Activated naive CD8-positive, alpha-beta T cell (primary cell): ENCODE data around the gene PPFIBP2.

Experiments used
- H3K27ac Mint-ChIP-seq: one replicate; pipeline ENCODE4 v1.8.0; 2021; ENCODE audit warnings: mixed read lengths
- H3K27me3 Mint-ChIP-seq: one replicate; pipeline ENCODE4 v1.8.0; 2021; ENCODE audit warnings: mixed read lengths
- H3K36me3 Mint-ChIP-seq: one replicate; pipeline ENCODE4 v1.8.0; 2021; ENCODE audit warnings: mixed read lengths
- H3K4me1 Mint-ChIP-seq: one replicate; pipeline ENCODE4 v1.8.0; 2021; ENCODE audit warnings: low read depth, mixed read lengths
- H3K4me3 Mint-ChIP-seq: one replicate; pipeline ENCODE4 v1.8.0; 2021; ENCODE audit warnings: mild to moderate bottlenecking, mixed read lengths
- H3K9me3 Mint-ChIP-seq: one replicate; pipeline ENCODE4 v1.8.0; 2021; ENCODE audit warnings: low read depth, mixed read lengths

Gene PPFIBP2

DNA sequence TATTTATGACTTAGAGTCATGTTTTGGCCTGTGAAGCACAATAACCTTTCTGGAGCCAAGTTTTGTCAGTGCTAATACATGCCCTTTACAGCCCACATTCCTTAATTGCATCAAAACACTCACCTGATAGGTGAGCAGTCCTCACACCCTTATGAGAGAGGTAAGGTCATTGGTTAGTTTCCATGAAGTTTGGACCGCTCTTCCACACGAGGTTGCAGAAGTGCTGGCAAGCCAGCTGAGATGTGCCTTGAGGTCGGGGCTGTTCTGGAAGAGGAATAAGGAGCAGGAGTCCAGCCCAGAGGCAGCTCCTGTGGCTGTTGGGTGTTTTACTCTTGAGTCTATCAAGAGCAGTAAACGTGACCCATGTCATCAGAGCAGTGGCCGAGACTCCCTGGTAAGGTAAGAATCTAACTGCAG lies 83.2 kb downstream of the PPFIBP2 start:
- Mint-ChIP-seq H3K27me3 (no peaks in the 10 kb centered on the region), H3K4me3 (no peak overlapping the region), H3K4me1 (peaks cover 12% of the 10 kb centered on the region), H3K27ac (no peak overlapping the region), H3K36me3 (peaks cover 10% of the 10 kb centered on the region), H3K9me3 (no peaks in the 10 kb centered on the region)

DNA sequence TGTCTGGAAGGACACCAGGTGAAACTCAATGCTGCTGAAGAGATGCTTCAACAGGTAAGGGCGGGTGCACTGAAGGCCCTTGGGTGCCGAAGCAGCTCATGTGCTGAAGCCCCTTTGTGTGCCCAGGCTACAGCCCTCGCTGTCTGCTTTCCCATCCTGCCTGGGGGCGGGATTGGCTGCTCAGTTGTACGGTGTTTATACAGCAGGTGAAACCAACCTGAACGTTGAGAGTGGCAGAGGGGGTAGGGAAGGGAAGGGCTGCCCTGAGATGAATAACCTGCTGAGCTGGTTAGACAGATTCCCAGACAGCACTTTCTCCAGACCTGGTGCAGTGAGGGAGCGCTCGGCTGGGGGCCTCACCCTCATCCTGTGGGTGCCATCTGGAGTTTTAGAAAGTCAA lies 83.8 kb downstream of the PPFIBP2 start:
- no peaks in the 10 kb centered on the region for H3K9me3 Mint-ChIP-seq
- peaks cover 6% of the 10 kb centered on the region for H3K4me1 Mint-ChIP-seq
- H3K27me3 Mint-ChIP-seq: no peaks in the 10 kb centered on the region
- peaks cover 10% of the 10 kb centered on the region for H3K36me3 Mint-ChIP-seq
- H3K4me3 Mint-ChIP-seq: no peak overlapping the region
- no peak overlapping the region for H3K27ac Mint-ChIP-seq

DNA sequence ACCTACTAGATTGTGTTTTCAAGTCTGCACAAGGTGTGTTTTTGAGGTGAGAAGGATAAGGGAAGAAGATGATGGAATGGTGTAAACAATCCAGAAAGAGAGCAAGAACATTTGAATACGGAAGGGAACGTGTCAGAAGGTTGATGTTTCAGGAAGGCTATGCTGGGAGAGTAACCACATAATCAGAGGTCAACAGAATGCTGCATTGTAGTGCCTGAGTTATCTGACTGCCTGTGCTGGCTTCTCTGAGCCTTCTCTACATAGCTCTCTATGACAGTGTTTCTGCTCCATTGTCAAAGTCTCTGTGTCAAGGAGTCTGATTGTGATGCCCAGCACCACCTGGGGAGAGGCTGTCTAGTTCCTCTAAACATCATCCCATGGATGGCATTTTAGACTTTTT lies 85.4 kb downstream of the PPFIBP2 start:
- Mint-ChIP-seq H3K27me3 (no peaks in the 10 kb centered on the region), H3K9me3 (no peaks in the 10 kb centered on the region), H3K4me3 (no peak overlapping the region), H3K27ac (no peak overlapping the region), H3K36me3 (peaks cover 8% of the 10 kb centered on the region), H3K4me1 (no peaks in the 10 kb centered on the region)

DNA sequence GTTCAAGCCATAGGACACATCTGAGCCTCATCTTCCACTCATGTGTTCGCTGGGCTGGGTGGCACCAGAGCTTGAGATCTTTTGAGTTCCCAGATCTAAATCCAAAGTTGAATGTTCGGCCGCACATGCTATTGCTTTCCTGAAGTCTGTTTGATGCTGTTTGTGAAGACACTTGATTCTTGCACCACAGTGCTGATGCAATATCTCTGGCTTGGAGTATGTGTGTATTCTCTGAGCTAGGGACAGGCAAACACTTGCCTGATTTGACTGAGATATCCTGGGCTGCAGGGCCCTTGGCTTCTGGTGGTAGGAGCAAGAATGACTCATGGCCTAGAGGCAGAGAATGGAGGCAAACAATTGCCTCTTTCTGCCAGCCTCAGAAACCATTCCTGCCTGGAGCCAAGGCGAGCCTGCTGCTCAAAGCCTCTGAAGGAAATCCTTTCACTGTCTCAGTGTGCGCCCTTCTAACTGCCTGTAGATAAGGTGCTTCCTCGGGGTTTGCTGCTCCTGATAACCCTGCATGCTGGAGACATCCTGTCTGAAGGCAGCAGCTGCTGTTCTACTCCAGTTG lies 86.5 kb downstream of the PPFIBP2 start:
- Mint-ChIP-seq H3K4me3 (no peak overlapping the region), H3K27me3 (no peaks in the 10 kb centered on the region), H3K27ac (no peak overlapping the region), H3K9me3 (no peaks in the 10 kb centered on the region), H3K4me1 (no peaks in the 10 kb centered on the region), H3K36me3 (peaks cover 8% of the 10 kb centered on the region)

DNA sequence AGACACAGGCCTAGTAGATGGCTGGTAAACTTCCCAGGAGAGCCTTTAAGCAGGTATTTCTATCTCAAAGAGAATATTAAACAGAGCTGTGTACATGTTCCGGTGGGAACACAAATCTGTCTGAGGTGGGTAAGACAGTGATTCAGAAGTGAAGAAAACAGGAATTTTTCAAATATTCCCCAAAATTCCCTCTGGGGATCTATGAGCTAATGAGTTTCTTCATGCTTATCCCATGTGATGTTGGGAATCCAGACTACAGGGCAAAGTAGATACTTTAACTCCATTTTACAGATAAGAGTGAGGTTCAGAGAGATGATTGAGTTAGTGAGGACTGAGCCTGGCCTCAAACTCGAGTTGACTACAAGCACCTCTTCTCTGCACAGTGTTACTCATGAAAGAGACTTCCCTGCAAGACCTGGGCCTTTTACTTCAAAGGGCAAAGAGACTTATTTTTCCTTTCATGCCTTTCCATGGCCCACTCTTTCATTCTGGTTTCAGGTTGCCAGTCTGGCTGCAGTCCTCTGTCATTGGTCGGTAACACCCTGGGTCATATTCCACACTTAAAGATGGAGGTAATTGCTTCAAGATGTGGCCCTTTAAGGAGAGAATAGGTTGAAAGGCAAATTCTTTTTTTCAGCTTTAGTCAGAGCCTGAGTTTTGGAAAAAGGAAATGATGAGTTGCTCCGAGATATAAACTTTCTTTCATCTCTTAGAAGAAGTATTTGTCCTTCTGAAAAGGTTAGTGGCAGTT lies 89.4 kb downstream of the PPFIBP2 start:
- no peaks in the 10 kb centered on the region for H3K4me1 Mint-ChIP-seq
- H3K27ac Mint-ChIP-seq: no peak overlapping the region
- no peak overlapping the region for H3K4me3 Mint-ChIP-seq
- peaks cover 8% of the 10 kb centered on the region for H3K36me3 Mint-ChIP-seq
- H3K9me3 Mint-ChIP-seq: no peaks in the 10 kb centered on the region
- no peaks in the 10 kb centered on the region for H3K27me3 Mint-ChIP-seq

DNA sequence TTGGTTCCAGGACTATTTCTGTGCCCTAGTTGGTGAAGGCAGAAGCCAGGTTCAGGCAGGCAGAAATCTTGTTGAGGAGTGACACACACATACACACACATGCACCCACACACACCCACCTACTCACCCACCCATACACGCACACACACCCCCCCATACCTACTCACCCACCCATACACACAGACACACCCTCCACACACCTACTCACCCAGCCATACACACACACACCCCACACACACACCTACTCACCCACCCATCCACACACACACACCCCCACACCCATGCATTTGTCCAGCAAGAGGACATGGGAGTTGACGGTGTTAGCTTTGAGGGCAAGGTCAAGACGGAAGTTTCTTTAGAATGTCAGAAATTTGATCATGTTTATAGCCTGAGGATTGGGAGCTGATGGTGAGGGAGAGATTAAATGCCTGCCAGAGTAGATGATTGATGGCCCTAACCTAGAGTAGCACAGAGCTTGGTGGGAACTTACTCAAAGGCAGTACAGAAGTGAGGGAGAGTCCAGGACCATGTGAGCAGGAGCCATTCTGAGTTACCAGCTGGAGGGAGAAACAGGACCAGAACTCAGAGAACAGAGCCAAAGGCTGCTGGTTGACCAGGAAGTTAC lies 90.6 kb downstream of the PPFIBP2 start:
- no peak overlapping the region for H3K4me3 Mint-ChIP-seq
- H3K36me3 Mint-ChIP-seq: peaks cover 6% of the 10 kb centered on the region
- no peak overlapping the region for H3K27ac Mint-ChIP-seq
- H3K4me1 Mint-ChIP-seq: no peaks in the 10 kb centered on the region
- H3K27me3 Mint-ChIP-seq: no peaks in the 10 kb centered on the region
- H3K9me3 Mint-ChIP-seq: no peaks in the 10 kb centered on the region

DNA sequence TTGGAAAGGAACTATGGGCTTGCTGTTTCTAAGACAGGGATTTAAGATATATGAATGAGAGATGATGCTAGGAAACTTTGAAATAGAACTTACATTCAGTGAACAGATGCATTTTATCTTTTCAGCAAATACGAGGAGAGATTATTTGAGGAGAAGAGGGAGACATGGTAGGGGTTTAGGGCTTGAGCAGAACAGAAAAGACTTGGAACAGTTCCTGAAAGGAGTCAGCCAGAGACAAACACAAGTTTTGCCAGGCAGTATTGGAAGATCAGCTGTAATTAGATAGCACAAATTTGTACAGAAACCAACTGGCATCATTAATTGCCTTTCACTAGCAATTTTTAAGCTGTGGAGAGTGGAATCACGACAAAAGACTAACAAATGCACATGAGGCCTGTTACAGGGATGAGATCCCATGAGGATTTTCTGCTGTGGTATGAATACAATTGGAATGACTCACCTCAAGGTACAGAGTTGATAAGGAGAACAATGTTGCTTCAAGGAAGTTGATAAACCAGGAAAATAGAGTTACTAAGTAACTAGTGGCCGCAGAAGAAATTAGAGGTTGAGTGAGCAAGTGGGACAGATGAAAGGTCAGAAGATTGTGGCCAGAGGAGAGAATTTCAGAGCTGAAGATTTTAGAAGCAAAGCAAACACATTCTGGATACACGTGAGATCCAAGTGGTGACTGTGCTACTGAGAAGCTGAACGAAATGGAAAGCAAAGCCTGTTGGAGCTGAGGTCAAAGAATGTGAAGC lies 91.6 kb downstream of the PPFIBP2 start:
- no peaks in the 10 kb centered on the region for H3K4me1 Mint-ChIP-seq
- no peaks in the 10 kb centered on the region for H3K9me3 Mint-ChIP-seq
- no peak overlapping the region for H3K27ac Mint-ChIP-seq
- H3K4me3 Mint-ChIP-seq: no peak overlapping the region
- no peaks in the 10 kb centered on the region for H3K27me3 Mint-ChIP-seq
- peaks cover under 1% of the 10 kb centered on the region for H3K36me3 Mint-ChIP-seq

DNA sequence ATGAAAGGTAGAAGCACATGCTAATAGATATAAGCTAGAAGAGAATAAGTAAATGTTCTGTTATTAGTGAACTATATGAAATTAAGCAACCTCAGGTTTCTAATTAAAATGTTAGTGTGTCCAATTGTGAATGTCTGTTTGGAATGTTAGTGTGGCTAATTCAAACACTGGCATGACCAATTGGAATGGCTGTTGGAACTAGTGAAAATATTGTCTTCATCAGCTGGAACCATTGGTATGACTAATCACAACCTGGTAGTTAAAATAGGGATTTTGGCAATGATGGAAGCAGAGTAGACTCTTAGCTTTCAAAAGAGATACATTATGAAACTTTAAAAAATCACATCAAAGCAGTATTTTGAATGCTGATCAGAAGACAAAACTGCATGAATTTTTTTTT lies 92.7 kb downstream of the PPFIBP2 start:
- H3K27ac Mint-ChIP-seq: no peak overlapping the region
- no peaks in the 10 kb centered on the region for H3K36me3 Mint-ChIP-seq
- no peaks in the 10 kb centered on the region for H3K9me3 Mint-ChIP-seq
- no peaks in the 10 kb centered on the region for H3K4me1 Mint-ChIP-seq
- H3K4me3 Mint-ChIP-seq: no peak overlapping the region
- no peaks in the 10 kb centered on the region for H3K27me3 Mint-ChIP-seq

DNA sequence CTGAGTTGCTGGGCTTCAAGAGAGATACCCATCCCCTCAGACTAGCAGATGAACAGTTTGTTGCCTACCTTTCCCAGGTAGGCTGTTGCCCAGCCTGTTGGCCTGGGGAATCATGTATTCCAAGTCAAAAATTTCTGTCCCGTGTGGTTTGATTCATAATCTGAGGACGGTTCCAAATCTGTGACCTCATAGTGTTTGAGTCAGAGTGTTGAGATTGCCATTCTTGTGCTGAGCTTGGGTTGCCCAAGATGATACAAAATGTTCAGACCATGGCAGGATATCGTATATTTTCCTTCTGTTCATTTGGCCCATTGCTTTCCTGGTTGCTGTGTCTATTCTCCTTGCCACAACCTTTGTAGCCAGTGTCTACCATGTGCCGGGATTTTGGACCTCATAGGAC lies 95.2 kb downstream of the PPFIBP2 start:
- Mint-ChIP-seq H3K9me3 (no peaks in the 10 kb centered on the region), H3K4me1 (no peaks in the 10 kb centered on the region), H3K27me3 (no peaks in the 10 kb centered on the region), H3K27ac (no peak overlapping the region), H3K4me3 (no peak overlapping the region), H3K36me3 (peaks cover 4% of the 10 kb centered on the region)

DNA sequence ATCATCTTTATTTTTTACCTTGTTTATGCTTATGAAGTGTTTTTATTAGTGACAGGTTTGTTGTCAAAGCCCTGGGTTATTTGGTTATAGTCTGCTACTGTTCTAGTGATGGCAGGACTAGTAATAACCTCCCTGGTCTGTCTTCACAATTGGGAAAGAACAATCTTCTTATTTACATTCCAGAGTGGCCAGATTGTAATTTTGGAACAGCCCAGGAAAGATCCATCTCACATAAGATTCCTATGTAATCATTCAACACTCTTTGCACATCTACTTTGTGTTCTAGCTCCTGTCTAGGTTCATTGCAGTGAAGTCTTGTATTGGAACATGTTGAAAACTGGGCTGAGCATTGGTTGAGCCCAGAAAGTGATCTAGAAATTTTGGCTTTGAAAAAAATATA lies 95.7 kb downstream of the PPFIBP2 start:
- no peak overlapping the region for H3K27ac Mint-ChIP-seq

DNA sequence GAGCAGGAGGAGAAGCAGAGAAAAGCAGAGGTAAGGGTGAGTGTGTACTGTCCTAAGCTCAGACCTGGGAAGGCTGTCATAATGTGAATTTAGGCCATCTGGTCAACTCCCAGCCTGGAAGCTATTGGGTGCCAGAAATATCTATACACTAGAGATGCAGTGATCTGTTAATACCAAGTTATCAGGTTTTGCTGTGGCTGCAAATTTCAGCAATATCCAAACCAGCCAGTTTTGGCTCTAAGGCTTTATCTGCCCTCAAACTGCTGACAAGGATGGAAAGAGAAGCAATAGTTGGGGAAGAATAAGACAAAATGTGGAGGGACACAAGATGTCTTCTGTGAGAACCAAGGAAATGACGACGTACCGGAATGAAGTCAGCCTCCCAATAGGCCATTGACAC lies 96.6 kb downstream of the PPFIBP2 start:
- Mint-ChIP-seq H3K36me3 (peaks cover 4% of the 10 kb centered on the region), H3K27me3 (no peaks in the 10 kb centered on the region), H3K4me3 (no peak overlapping the region), H3K4me1 (no peaks in the 10 kb centered on the region), H3K9me3 (no peaks in the 10 kb centered on the region), H3K27ac (no peak overlapping the region)

More for the DNA sequence above, 95.7 kb downstream of the PPFIBP2 start:
- H3K27me3 Mint-ChIP-seq: no peaks in the 10 kb centered on the region
- H3K9me3 Mint-ChIP-seq: no peaks in the 10 kb centered on the region
- H3K4me1 Mint-ChIP-seq: no peaks in the 10 kb centered on the region
- peaks cover 4% of the 10 kb centered on the region for H3K36me3 Mint-ChIP-seq
- no peak overlapping the region for H3K4me3 Mint-ChIP-seq

DNA sequence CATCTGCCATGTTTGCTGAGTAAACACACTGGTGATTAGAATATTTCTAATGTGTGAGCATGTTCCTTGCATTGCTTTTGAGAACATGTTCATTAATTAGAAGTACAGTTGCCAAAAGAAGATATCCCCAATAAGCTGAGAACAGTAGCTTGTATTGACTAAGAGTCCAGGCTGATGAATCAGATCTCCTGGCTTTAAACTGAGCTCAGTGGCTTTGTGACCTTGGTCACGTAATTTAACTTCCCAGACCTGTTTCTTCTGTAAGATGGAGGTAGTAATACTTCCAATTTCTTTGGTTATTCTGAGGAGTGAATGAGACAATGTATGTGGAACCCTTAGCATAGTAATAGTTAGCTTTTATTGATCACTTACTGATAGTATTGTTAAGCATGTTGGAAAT lies 97.6 kb downstream of the PPFIBP2 start:
- Mint-ChIP-seq H3K27me3 (no peaks in the 10 kb centered on the region), H3K27ac (no peak overlapping the region), H3K4me1 (no peaks in the 10 kb centered on the region), H3K36me3 (peaks cover 6% of the 10 kb centered on the region), H3K4me3 (no peak overlapping the region), H3K9me3 (no peaks in the 10 kb centered on the region)

DNA sequence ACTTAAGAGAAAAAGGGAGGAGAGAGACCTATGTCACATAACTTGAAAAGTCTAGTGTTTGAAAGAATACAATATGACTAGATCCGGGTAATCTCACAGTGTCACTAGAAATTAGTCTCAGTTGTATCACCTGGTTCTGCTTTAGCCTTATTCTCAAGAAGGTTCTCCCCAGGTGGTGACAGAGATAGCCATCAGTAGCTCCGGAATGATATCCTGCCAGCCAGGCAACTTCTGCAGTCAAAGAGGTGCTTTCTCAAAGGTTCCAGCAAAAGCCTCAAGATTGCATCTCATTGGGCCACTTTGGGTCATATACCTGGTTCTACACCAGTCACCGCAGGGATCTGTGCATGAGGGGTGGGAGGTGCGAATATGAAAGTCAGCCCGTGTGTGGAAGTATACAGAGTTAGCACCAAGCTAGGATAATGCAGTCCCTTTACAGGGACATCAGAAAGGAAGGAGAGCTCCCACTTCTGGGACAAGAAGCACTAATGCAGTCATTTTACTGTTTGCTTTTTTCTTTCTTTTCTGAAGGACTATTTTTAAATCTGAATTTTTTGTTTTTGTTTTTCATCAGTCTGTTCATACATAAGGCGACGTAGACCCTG lies 98.4 kb downstream of the PPFIBP2 start:
- Mint-ChIP-seq H3K4me1 (no peaks in the 10 kb centered on the region), H3K4me3 (no peak overlapping the region), H3K9me3 (no peaks in the 10 kb centered on the region), H3K27me3 (no peaks in the 10 kb centered on the region), H3K27ac (no peak overlapping the region), H3K36me3 (peaks cover 10% of the 10 kb centered on the region)

DNA sequence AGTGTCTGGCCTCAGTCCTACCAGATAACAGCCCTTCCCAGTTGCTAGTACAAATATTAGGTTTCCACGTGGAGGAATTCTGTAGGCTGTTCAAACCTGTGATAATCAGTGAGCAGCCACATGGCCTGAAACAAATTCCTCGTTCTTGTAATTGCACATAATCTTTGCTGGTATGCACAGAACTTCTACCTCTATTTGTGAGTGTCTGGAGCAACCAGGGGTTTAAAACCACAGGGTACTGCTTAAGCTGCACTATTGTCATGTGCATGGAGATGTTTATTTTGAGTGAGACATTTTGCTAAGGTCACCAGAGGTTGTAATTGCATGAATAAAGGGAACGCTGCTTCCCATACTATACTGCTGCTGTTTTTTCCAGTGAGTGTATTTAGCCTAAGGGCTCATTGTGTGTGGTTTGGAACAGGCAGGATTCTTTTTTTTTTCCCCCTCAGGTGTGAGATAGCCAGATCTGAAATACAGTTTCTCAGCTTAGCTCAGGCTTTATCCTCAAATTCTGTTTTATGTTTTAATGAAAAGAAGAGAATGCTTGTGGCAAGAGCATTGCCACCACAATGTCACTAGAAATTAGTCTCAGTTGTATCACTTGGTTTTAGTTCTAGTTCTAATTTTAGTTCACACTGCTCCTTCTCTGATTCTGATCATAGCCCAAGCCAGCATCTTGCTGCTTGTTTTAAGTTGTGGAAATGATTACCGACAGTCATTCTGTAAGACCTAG lies 99.0 kb downstream of the PPFIBP2 start:
- Mint-ChIP-seq H3K36me3 (peaks cover 10% of the 10 kb centered on the region), H3K27ac (no peak overlapping the region), H3K27me3 (no peaks in the 10 kb centered on the region), H3K9me3 (no peaks in the 10 kb centered on the region), H3K4me1 (no peaks in the 10 kb centered on the region), H3K4me3 (no peak overlapping the region)
